OCI-LY7 (cell line): Measurements from ENCODE around the gene HELZ. TPM values are rescaled to one million over a fixed set of nuclear protein-coding genes. Genes with fewer than 3 reads are reported as not detected.

Experiments
- BruUV-seq: library from RNA; stranded (reverse); fragments of 400-500 nt; replicated peaks from 2 replicates; lab custom pipeline; 2021; lab: Mats Ljungman, UMichigan
- CTCF ChIA-PET: fragments of 300-600 bp; sonication (Branson Sonifier 250); formaldehyde crosslinking; loops from one replicate; lab custom pipeline; 2022; ENCODE audit warnings: antibody characterized with exemption; ENCODE audit not compliant: unreplicated experiment; lab: Charles Lee
- POLR2A ChIA-PET: fragments of 300-600 bp; sonication (Branson Sonifier 250); formaldehyde crosslinking; loops from one replicate; lab custom pipeline; 2022; ENCODE audit warnings: antibody characterized with exemption; lab: Charles Lee
- DNase-seq: peaks from one replicate; pipeline ENCODE4 v3.0.0-alpha.2; 2015; ENCODE audit warnings: low spot score
- H2AFZ ChIP-seq: fragments of 200-600 bp; sonication (generic), shearing (Covaris generic); 2 replicates; pipeline ENCODE4 v1.6.1; 2014; ENCODE audit warnings: mild to moderate bottlenecking, antibody characterized with exemption, low read length, moderate library complexity
- H3K27ac ChIP-seq: fragments of 200-600 bp; sonication (generic); 2 replicates; pipeline ENCODE4 v1.5.1; 2014; ENCODE audit warnings: mixed run types, low read depth, mild to moderate bottlenecking, moderate library complexity, low read length, inconsistent platforms; ENCODE audit not compliant: poor library complexity, severe bottlenecking
- H3K36me3 ChIP-seq: fragments of 200-600 bp; sonication (generic); 2 replicates; pipeline ENCODE4 v1.6.1; 2014; ENCODE audit warnings: mild to moderate bottlenecking, antibody characterized with exemption, low read length, moderate library complexity, mixed read lengths; ENCODE audit not compliant: insufficient read depth
- H3K4me1 ChIP-seq: fragments of 200-600 bp; sonication (generic); 2 replicates; pipeline ENCODE4 v1.5.1; 2014; ENCODE audit warnings: mild to moderate bottlenecking, low read length; ENCODE audit not compliant: insufficient read depth, poor library complexity, severe bottlenecking
- H3K4me2 ChIP-seq: fragments of 200-600 bp; sonication (generic); 2 replicates; pipeline ENCODE4 v1.6.1; 2014; ENCODE audit warnings: mild to moderate bottlenecking, low read length
- H3K4me3 ChIP-seq: fragments of 200-600 bp; sonication (generic); 2 replicates; pipeline ENCODE4 v1.5.1; 2014; ENCODE audit warnings: mild to moderate bottlenecking, low read depth, low read length; ENCODE audit not compliant: poor library complexity, severe bottlenecking
- H3K79me2 ChIP-seq: fragments of 200-600 bp; sonication (generic); 2 replicates; pipeline ENCODE4 v1.6.1; 2016; ENCODE audit warnings: low read depth, mild to moderate bottlenecking, low read length, moderate library complexity, mixed read lengths; ENCODE audit not compliant: insufficient read depth
- H3K9me2 ChIP-seq: fragments of 200-600 bp; sonication (generic); 2 replicates; pipeline ENCODE4 v1.6.1; 2016; ENCODE audit warnings: mild to moderate bottlenecking, low read length, mixed read lengths; ENCODE audit not compliant: insufficient read depth
- H3K9me3 ChIP-seq: fragments of 200-600 bp; sonication (generic); 2 replicates; pipeline ENCODE4 v1.6.1; 2014; ENCODE audit warnings: mild to moderate bottlenecking, mixed run types, low read length, mixed read lengths
- H4K20me1 ChIP-seq: fragments of 200-600 bp; sonication (generic); 2 replicates; pipeline ENCODE4 v1.6.1; 2014; ENCODE audit warnings: mild to moderate bottlenecking, antibody characterized with exemption, low read length, moderate library complexity, mixed read lengths; ENCODE audit not compliant: insufficient read depth
- EZH2phosphoT487 ChIP-seq: fragments of 200-600 bp; sonication (generic); IDR thresholded peaks from 2 replicates; pipeline ENCODE4 v1.6.1; 2018; ENCODE audit warnings: low read depth, borderline replicate concordance, mild to moderate bottlenecking, mixed run types, antibody characterized with exemption, low read length, moderate library complexity, mixed read lengths
- intact Hi-C: fragments of 100-400 bp; cut with micrococcal nuclease; formaldehyde crosslinking; loops from one replicate; pipeline ENCODE4 v1.10.0; 2022; ENCODE audit not compliant: unreplicated experiment
- total RNA-seq, 2 experiments: library from RNA; depleted of rRNA in 1 of 2; stranded (reverse); fragments of >200 nt in 1 of 2; shearing (Covaris generic) in 1 of 2; gene quantifications; 2 replicates each; pipeline ENCODE4 v1.2.3, GENCODE V29; 2014 to 2022
- TF ChIP-seq, protein P1 (sequence below): fragments of 200-600 bp; sonication (generic); conservative IDR thresholded peaks from 2 replicates; pipeline ENCODE4 v1.5.1; 2014; ENCODE audit warnings: mild to moderate bottlenecking, antibody characterized with exemption, low read length, moderate library complexity, mixed read lengths

Gene HELZ
- total RNA-seq, 2 experiments from 2014 or later = 33.9 to 58.9 TPM

- ChIA-PET POLR2A (interaction anchor here (0.6 to 0.7 kb wide), 2 partner anchors 25 to 98 kb away, joined by 3 read pairs; no protein-coding TSS in a partner anchor), CTCF (no interaction called here)
Measured at GRCh38 chr17:67156269-67157199, 88.5 kb downstream of the HELZ start.

DNA sequence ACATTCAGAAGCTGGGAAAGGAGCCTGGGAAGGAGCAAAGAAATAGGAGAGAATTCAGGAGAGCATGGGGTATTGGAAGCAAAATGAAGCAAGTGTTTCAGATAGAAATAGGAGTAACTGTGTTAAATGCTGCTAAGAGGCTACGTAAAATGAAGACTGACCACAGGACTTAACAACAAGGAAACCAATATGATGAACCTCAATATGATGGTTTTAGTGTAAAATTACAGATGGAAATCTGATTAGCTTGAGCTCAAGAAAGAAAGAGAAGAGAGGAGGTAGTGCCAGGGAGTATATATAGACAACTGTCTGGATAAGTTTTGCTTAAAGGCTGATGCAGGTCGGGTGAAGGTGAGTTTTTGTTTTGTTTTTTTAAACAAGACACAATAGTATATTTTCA, 92.2 kb downstream of the HELZ start:
- POLR2A ChIA-PET = interaction anchor here (0.7 to 0.9 kb wide), 3 partner anchors 10 to 145 kb away, joined by 5 to 7 read pairs (median 5); no protein-coding TSS in a partner anchor
- TF ChIP-seq, protein P1, sequence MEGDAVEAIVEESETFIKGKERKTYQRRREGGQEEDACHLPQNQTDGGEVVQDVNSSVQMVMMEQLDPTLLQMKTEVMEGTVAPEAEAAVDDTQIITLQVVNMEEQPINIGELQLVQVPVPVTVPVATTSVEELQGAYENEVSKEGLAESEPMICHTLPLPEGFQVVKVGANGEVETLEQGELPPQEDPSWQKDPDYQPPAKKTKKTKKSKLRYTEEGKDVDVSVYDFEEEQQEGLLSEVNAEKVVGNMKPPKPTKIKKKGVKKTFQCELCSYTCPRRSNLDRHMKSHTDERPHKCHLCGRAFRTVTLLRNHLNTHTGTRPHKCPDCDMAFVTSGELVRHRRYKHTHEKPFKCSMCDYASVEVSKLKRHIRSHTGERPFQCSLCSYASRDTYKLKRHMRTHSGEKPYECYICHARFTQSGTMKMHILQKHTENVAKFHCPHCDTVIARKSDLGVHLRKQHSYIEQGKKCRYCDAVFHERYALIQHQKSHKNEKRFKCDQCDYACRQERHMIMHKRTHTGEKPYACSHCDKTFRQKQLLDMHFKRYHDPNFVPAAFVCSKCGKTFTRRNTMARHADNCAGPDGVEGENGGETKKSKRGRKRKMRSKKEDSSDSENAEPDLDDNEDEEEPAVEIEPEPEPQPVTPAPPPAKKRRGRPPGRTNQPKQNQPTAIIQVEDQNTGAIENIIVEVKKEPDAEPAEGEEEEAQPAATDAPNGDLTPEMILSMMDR = no peak
- TF ChIP-seq EZH2phosphoT487 = no peak
- DNase-seq = no peak
- H3K4me1 ChIP-seq = no peaks in the 10 kb centered on the region
- no peaks in the 10 kb centered on the region for H3K9me2 ChIP-seq
- intact Hi-C loops = no loop called here
- no peak overlapping the region for H2AFZ ChIP-seq
- no peak overlapping the region for H3K4me2 ChIP-seq
- no peak overlapping the region for H3K4me3 ChIP-seq
- no TSS peak for BruUV-seq
- H4K20me1 ChIP-seq = no peaks in the 10 kb centered on the region
- H3K9me3 ChIP-seq = peaks cover 3% of the 10 kb centered on the region; the same call in 1 of the 2 replicates
- CTCF ChIA-PET = no interaction called here
- H3K27ac ChIP-seq = no peak overlapping the region
- H3K79me2 ChIP-seq = no peaks in the 10 kb centered on the region
- H3K36me3 ChIP-seq = peaks cover 31% of the 10 kb centered on the region

More at GRCh38 chr17:67156269-67157199, 88.5 kb downstream of the HELZ start:
- Histone ChIP-seq H2AFZ (no peak overlapping the region), H3K9me2 (no peaks in the 10 kb centered on the region), H3K79me2 (no peaks in the 10 kb centered on the region), H4K20me1 (no peaks in the 10 kb centered on the region), H3K9me3 (peaks cover 3% of the 10 kb centered on the region; the same call in 1 of the 2 replicates), H3K4me1 (no peaks in the 10 kb centered on the region), H3K27ac (no peak overlapping the region), H3K4me3 (no peak overlapping the region), H3K4me2 (no peak overlapping the region), H3K36me3 (peaks cover 37% of the 10 kb centered on the region)
- no peak for DNase-seq
- TF ChIP-seq EZH2phosphoT487 = no peak
- TF ChIP-seq, protein P1 = no peak
- BruUV-seq = no TSS peak
- intact Hi-C loops = no loop called here
